Tibial artery (tissue), 4 donors: ENCODE data around the gene SH3GL1.

Experiments
- DNase-seq, 2 donors: peaks; one replicate each; pipeline ENCODE4 v3.0.0-alpha.2; 2019
- H3K27ac ChIP-seq, 2 donors: fragments of 200-600 bp; sonication (generic) in 1 of 2; 1 replicate in 1 of 2; 2 replicates in 1 of 2; pipeline ENCODE4 v1.5.1; 2018 to 2019; ENCODE audit warnings: mild to moderate bottlenecking in 1 of 2
- H3K27me3 ChIP-seq, 2 donors: fragments of 200-600 bp; sonication (generic) in 1 of 2; one replicate each; pipeline versions ENCODE4 v1.5.1 to v1.6.0; 2016 to 2019
- H3K36me3 ChIP-seq, 3 donors: fragments of 200-600 bp; sonication (generic) in 2 of 3; one replicate each; pipeline ENCODE4 v1.5.1; 2016 to 2019; ENCODE audit warnings: mild to moderate bottlenecking in 2 of 3
- H3K4me1 ChIP-seq, 4 donors: fragments of 200-600 bp; sonication (generic) in 2 of 4; 1 replicate in 3 of 4; 2 replicates in 1 of 4; pipeline ENCODE4 v1.5.1; 2016 to 2019
- H3K4me3 ChIP-seq, 2 donors: fragments of 200-600 bp; sonication (generic) in 1 of 2; 1 replicate in 1 of 2; 2 replicates in 1 of 2; pipeline ENCODE4 v1.5.1; 2018 to 2019; ENCODE audit warnings: mild to moderate bottlenecking in 2 of 2
- H3K9me3 ChIP-seq, 3 donors: fragments of 200-600 bp; sonication (generic) in 1 of 3; one replicate each; pipeline ENCODE4 v1.5.1; 2016 to 2019
- CTCF ChIP-seq, 2 experiments: fragments of 200-600 bp in 1 of 2; fragments of 450-650 bp in 1 of 2; IDR thresholded peaks; one replicate each; pipeline ENCODE4 v1.5.1; 2017 to 2019; ENCODE audit warnings: antibody characterized with exemption in 2 of 2, mild to moderate bottlenecking in 1 of 2, moderate library complexity in 1 of 2
- intact Hi-C: fragments of 100-400 bp; cut with DNase I; formaldehyde crosslinking; loops from one replicate; pipeline ENCODE4 v1.15.0; 2023; ENCODE audit warnings: low total_unique reads

SH3GL1 gene

GRCh38 chr19:4373013-4373367, 27.4 kb downstream of the SH3GL1 start:
- no peaks in the 10 kb centered on the region for H3K36me3 ChIP-seq
- H3K27me3 ChIP-seq = no peaks in the 10 kb centered on the region
- no peak overlapping the region for H3K4me3 ChIP-seq
- H3K4me1 ChIP-seq = peaks cover 23 to 100% (median 93%) of the 10 kb centered on the region in 4 donors
- intact Hi-C loops = no loop called here
- no peaks in the 10 kb centered on the region for H3K9me3 ChIP-seq
- H3K27ac ChIP-seq = peak overlapping the region; percentile 84 to 97
- no peak for TF ChIP-seq CTCF (IDR thresholded peaks at IDR 0.05)
- peak in 1 of 2 donors; percentile 64 for DNase-seq

- peaks cover 23 to 100% (median 94%) of the 10 kb centered on the region in 4 donors for H3K4me1 ChIP-seq
- TF ChIP-seq CTCF (IDR thresholded peaks at IDR 0.05) = no peak
- intact Hi-C loops = no loop called here
- H3K4me3 ChIP-seq = no peak overlapping the region
- H3K27me3 ChIP-seq = no peaks in the 10 kb centered on the region
- H3K36me3 ChIP-seq = no peaks in the 10 kb centered on the region
- no peaks in the 10 kb centered on the region for H3K9me3 ChIP-seq
- DNase-seq = peak in 1 of 2 donors; percentile 66
- H3K27ac ChIP-seq = peak overlapping the region; percentile 84 to 97
These were observed 28.0 kb downstream of the SH3GL1 start for GRCh38 chr19:4372165-4373012.

- H3K36me3 ChIP-seq = peaks cover 2 to 7% (median 6%) of the 10 kb centered on the region in 3 donors
- DNase-seq = peak in 1 of 2 donors; percentile 60
- peaks cover 23 to 92% (median 85%) of the 10 kb centered on the region in 4 donors for H3K4me1 ChIP-seq
- TF ChIP-seq CTCF (IDR thresholded peaks at IDR 0.05) = no peak
- H3K4me3 ChIP-seq = no peak overlapping the region
- intact Hi-C loops = no loop called here
- H3K27me3 ChIP-seq = no peaks in the 10 kb centered on the region
- H3K9me3 ChIP-seq = no peaks in the 10 kb centered on the region
- peak overlapping the region; percentile 84 to 97 for H3K27ac ChIP-seq
These were observed 28.8 kb downstream of the SH3GL1 start for GRCh38 chr19:4371247-4372164.

- DNase-seq = peak in 1 of 2 donors; percentile 64
- intact Hi-C loops = no loop called here
- H3K27ac ChIP-seq = peak overlapping the region; percentile 4 to 97
These were observed 29.8 kb downstream of the SH3GL1 start for GRCh38 chr19:4370418-4371041.

More at GRCh38 chr19:4370418-4371041, 29.8 kb downstream of the SH3GL1 start:
- Histone ChIP-seq H3K36me3 (peaks cover 11 to 17% (median 16%) of the 10 kb centered on the region in 3 donors), H3K9me3 (no peaks in the 10 kb centered on the region), H3K4me1 (peaks cover 23 to 82% (median 76%) of the 10 kb centered on the region in 4 donors), H3K27me3 (no peaks in the 10 kb centered on the region), H3K4me3 (no peak overlapping the region)
- no peak for TF ChIP-seq CTCF (IDR thresholded peaks at IDR 0.05)
